Trophoblast cell (in vitro differentiated cells and primary cell): ENCODE measurements around the gene NHS.

ENCODE experiments used
- DNase-seq, 2 donors: peaks; one replicate each; pipeline ENCODE4 v3.0.0-alpha.2; 2016
- H2AFZ ChIP-seq: 2 replicates; pipeline ENCODE4 v1.6.1; 2013; ENCODE audit warnings: low read length, moderate library complexity, mild to moderate bottlenecking; ENCODE audit not compliant: insufficient read depth, poor library complexity
- H2AK5ac ChIP-seq: 2 replicates; pipeline ENCODE4 v1.6.1; 2013; ENCODE audit warnings: mild to moderate bottlenecking, low read length
- H2BK120ac ChIP-seq: 2 replicates; pipeline ENCODE4 v1.6.1; 2013; ENCODE audit warnings: low read length, mild to moderate bottlenecking, moderate library complexity; ENCODE audit not compliant: insufficient read depth, poor library complexity
- H2BK12ac ChIP-seq: 2 replicates; pipeline ENCODE4 v1.6.1; 2013; ENCODE audit warnings: mild to moderate bottlenecking, low read length, moderate library complexity
- H2BK5ac ChIP-seq: 2 replicates; pipeline ENCODE4 v1.6.1; 2013; ENCODE audit warnings: low read length, low read depth, moderate library complexity, mild to moderate bottlenecking; ENCODE audit not compliant: poor library complexity
- H3K14ac ChIP-seq: 2 replicates; pipeline ENCODE4 v1.6.1; 2013; ENCODE audit warnings: mild to moderate bottlenecking, low read length
- H3K18ac ChIP-seq: 2 replicates; pipeline ENCODE4 v1.6.1; 2013; ENCODE audit warnings: mild to moderate bottlenecking, low read length
- H3K23ac ChIP-seq: 2 replicates; pipeline ENCODE4 v1.6.1; 2013; ENCODE audit warnings: low read length
- H3K27ac ChIP-seq: 2 replicates; pipeline ENCODE4 v1.5.1; 2013; ENCODE audit warnings: low read depth, mild to moderate bottlenecking, inconsistent platforms, low read length, moderate library complexity
- H3K27me3 ChIP-seq: 2 replicates; pipeline ENCODE4 v1.6.1; 2013; ENCODE audit warnings: inconsistent platforms, mild to moderate bottlenecking, low read length, moderate library complexity; ENCODE audit not compliant: insufficient read depth
- H3K36me3 ChIP-seq, 2 experiments: 1 replicate in 1 of 2; 2 replicates in 1 of 2; pipeline ENCODE4 v1.6.1; 2013; ENCODE audit warnings: low read length in 2 of 2, mild to moderate bottlenecking in 2 of 2, moderate library complexity in 1 of 2; ENCODE audit not compliant: insufficient read depth in 2 of 2, control insufficient read depth in 1 of 2
- H3K4ac ChIP-seq: 2 replicates; pipeline ENCODE4 v1.6.1; 2013; ENCODE audit warnings: low read depth, mild to moderate bottlenecking, low read length, moderate library complexity
- H3K4me1 ChIP-seq, 2 experiments: 1 replicate in 1 of 2; 2 replicates in 1 of 2; pipeline ENCODE4 v1.6.1; 2013; ENCODE audit warnings: low read length in 2 of 2, mild to moderate bottlenecking in 2 of 2, moderate library complexity in 1 of 2; ENCODE audit not compliant: insufficient read depth in 2 of 2, control insufficient read depth in 1 of 2
- H3K4me2 ChIP-seq: 2 replicates; pipeline ENCODE4 v1.6.1; 2013; ENCODE audit warnings: inconsistent platforms, mild to moderate bottlenecking, low read length, moderate library complexity
- H3K4me3 ChIP-seq: 2 replicates; pipeline ENCODE4 v1.5.1; 2013; ENCODE audit warnings: mild to moderate bottlenecking, low read depth, low read length, inconsistent platforms
- H3K79me1 ChIP-seq: one replicate; pipeline ENCODE4 v1.6.1; 2013; ENCODE audit warnings: low read length
- H3K79me2 ChIP-seq: 2 replicates; pipeline ENCODE4 v1.6.1; 2013; ENCODE audit warnings: low read length, mild to moderate bottlenecking; ENCODE audit not compliant: control insufficient read depth, insufficient read depth, poor library complexity
- H3K9ac ChIP-seq: 2 replicates; pipeline ENCODE4 v1.6.1; 2013; ENCODE audit warnings: mild to moderate bottlenecking, low read length
- H3K9me3 ChIP-seq: 2 replicates; pipeline ENCODE4 v1.6.1; 2013; ENCODE audit warnings: low read depth, mild to moderate bottlenecking, control low read depth, inconsistent platforms, low read length; ENCODE audit not compliant: insufficient read depth
- H4K12ac ChIP-seq: 2 replicates; pipeline ENCODE4 v1.6.1; 2013; ENCODE audit warnings: low read depth, mild to moderate bottlenecking, low read length, moderate library complexity
- H4K8ac ChIP-seq: 2 replicates; pipeline ENCODE4 v1.6.1; 2013; ENCODE audit warnings: low read depth, mild to moderate bottlenecking, low read length, moderate library complexity
- H4K91ac ChIP-seq: one replicate; pipeline ENCODE4 v1.6.1; 2013; ENCODE audit warnings: low read depth, mild to moderate bottlenecking, low read length, moderate library complexity
- WGBS: extraction: QIAGEN DNeasy Blood & Tissue Kit; methylation state at CpG from one replicate; pipeline ENCODE4 v1.1.7; 2013; ENCODE audit warnings: missing lambda C conversion rate; ENCODE audit not compliant: insufficient read length, insufficient coverage; ENCODE audit errors: extremely low coverage; 5-methylcytosine and 5-hydroxymethylcytosine counted together

NHS gene

GRCh38 chrX:17610788-17611187, 235.8 kb downstream of the NHS start:
- no peak overlapping the region for H3K4ac ChIP-seq
- no peak overlapping the region for H2BK12ac ChIP-seq
- no peaks in the 10 kb centered on the region for H3K27me3 ChIP-seq
- H2BK5ac ChIP-seq, result no peak overlapping the region
- no peak overlapping the region for H4K91ac ChIP-seq
- no peak overlapping the region for H2AK5ac ChIP-seq
- H3K23ac ChIP-seq, result no peak overlapping the region
- no peak overlapping the region for H2BK120ac ChIP-seq
- no peak for DNase-seq
- H4K12ac ChIP-seq, result no peak overlapping the region
- H3K14ac ChIP-seq, result no peak overlapping the region
- no peak overlapping the region for H3K4me3 ChIP-seq
- no peak overlapping the region for H3K27ac ChIP-seq
- H3K9me3 ChIP-seq, result no peaks in the 10 kb centered on the region
- H3K36me3 ChIP-seq, result no peaks in the 10 kb centered on the region
- no peak overlapping the region for H3K18ac ChIP-seq
- no peak overlapping the region for H2AFZ ChIP-seq
- no peaks in the 10 kb centered on the region for H3K4me1 ChIP-seq
- H4K8ac ChIP-seq, result no peak overlapping the region
- no peak overlapping the region for H3K4me2 ChIP-seq
- no CpG with 5 or more reads among the region's 5 CpGs for WGBS
- H3K79me2 ChIP-seq, result no peaks in the 10 kb centered on the region
- H3K79me1 ChIP-seq, result no peaks in the 10 kb centered on the region
- H3K9ac ChIP-seq, result no peak overlapping the region

DNA sequence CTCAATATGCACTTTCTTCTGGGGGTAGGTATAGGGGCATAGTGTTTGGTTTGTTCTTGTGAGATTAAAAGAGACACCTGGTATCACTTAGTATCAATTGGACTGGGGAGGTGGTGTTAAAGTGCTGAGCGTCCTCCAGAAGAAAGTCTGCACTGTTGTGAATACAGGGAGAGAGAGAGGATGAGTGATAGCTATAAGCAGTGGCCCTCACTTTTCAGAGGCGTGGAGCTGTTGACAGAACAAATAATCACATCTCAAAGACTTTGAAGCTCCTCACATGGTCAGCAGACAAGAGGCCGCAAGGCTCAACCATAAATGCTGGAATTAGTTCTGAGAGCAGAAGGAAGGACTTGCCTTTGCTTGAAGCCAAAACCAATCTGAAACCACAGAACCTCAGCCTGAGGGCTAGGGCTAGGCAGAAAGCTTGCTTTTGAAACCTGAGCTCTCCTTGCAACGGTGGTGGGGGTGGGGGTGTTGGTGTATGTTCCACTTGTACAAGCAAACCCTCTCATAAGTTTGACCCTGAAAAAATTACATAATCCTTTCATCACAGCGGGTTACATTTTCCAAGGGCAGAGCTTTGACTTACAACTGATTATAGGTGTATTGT, 239.1 kb downstream of the NHS start:
- no peak for DNase-seq
- H3K9me3 ChIP-seq, result no peaks in the 10 kb centered on the region
- no peaks in the 10 kb centered on the region for H3K27me3 ChIP-seq
- no peak overlapping the region for H2AFZ ChIP-seq
- H3K9ac ChIP-seq, result no peak overlapping the region
- WGBS, result no CpG with 5 or more reads among the region's 5 CpGs
- no peak overlapping the region for H2BK120ac ChIP-seq
- no peak overlapping the region for H4K8ac ChIP-seq
- H3K79me2 ChIP-seq, result no peaks in the 10 kb centered on the region
- no peaks in the 10 kb centered on the region for H3K4me1 ChIP-seq
- no peaks in the 10 kb centered on the region for H3K79me1 ChIP-seq
- no peak overlapping the region for H3K23ac ChIP-seq
- H3K14ac ChIP-seq, result no peak overlapping the region
- no peak overlapping the region for H4K91ac ChIP-seq
- no peak overlapping the region for H3K4me3 ChIP-seq
- no peaks in the 10 kb centered on the region for H3K36me3 ChIP-seq
- H2BK5ac ChIP-seq, result no peak overlapping the region
- no peak overlapping the region for H3K27ac ChIP-seq
- no peak overlapping the region for H2BK12ac ChIP-seq
- no peak overlapping the region for H3K4me2 ChIP-seq
- no peak overlapping the region for H3K4ac ChIP-seq
- no peak overlapping the region for H3K18ac ChIP-seq
- no peak overlapping the region for H2AK5ac ChIP-seq
- no peak overlapping the region for H4K12ac ChIP-seq

GRCh38 chrX:17616936-17617335, 241.9 kb downstream of the NHS start:
- H3K9ac ChIP-seq, result no peak overlapping the region
- H3K27ac ChIP-seq, result no peak overlapping the region
- no CpG with 5 or more reads among the region's 9 CpGs for WGBS
- no peaks in the 10 kb centered on the region for H3K79me1 ChIP-seq
- H4K8ac ChIP-seq, result no peak overlapping the region
- no peaks in the 10 kb centered on the region for H3K79me2 ChIP-seq
- H3K18ac ChIP-seq, result no peak overlapping the region
- H3K4me3 ChIP-seq, result no peak overlapping the region
- no peak overlapping the region for H3K4ac ChIP-seq
- no peak overlapping the region for H3K14ac ChIP-seq
- no peak overlapping the region for H4K12ac ChIP-seq
- H3K27me3 ChIP-seq, result no peaks in the 10 kb centered on the region
- no peaks in the 10 kb centered on the region for H3K36me3 ChIP-seq
- H3K4me1 ChIP-seq, result no peaks in the 10 kb centered on the region
- no peak for DNase-seq
- H2AK5ac ChIP-seq, result no peak overlapping the region
- H3K23ac ChIP-seq, result no peak overlapping the region
- no peak overlapping the region for H2BK12ac ChIP-seq
- H2BK5ac ChIP-seq, result no peak overlapping the region
- no peak overlapping the region for H2BK120ac ChIP-seq
- no peak overlapping the region for H3K4me2 ChIP-seq
- no peaks in the 10 kb centered on the region for H3K9me3 ChIP-seq
- H2AFZ ChIP-seq, result no peak overlapping the region
- H4K91ac ChIP-seq, result no peak overlapping the region

GRCh38 chrX:17617806-17618205, 242.8 kb downstream of the NHS start:
- no peak overlapping the region for H2BK12ac ChIP-seq
- H3K4me1 ChIP-seq, result no peaks in the 10 kb centered on the region
- no peak overlapping the region for H2AK5ac ChIP-seq
- no peaks in the 10 kb centered on the region for H3K36me3 ChIP-seq
- no peak overlapping the region for H2AFZ ChIP-seq
- WGBS, result no CpG with 5 or more reads among the region's 3 CpGs
- H3K27ac ChIP-seq, result no peak overlapping the region
- H4K12ac ChIP-seq, result no peak overlapping the region
- H3K14ac ChIP-seq, result no peak overlapping the region
- no peaks in the 10 kb centered on the region for H3K79me1 ChIP-seq
- H4K8ac ChIP-seq, result no peak overlapping the region
- no peak overlapping the region for H2BK5ac ChIP-seq
- no peak overlapping the region for H3K4ac ChIP-seq
- H3K9ac ChIP-seq, result no peak overlapping the region
- DNase-seq, result no peak
- H3K18ac ChIP-seq, result no peak overlapping the region
- no peaks in the 10 kb centered on the region for H3K27me3 ChIP-seq
- no peak overlapping the region for H3K23ac ChIP-seq
- no peak overlapping the region for H3K4me3 ChIP-seq
- H2BK120ac ChIP-seq, result no peak overlapping the region
- H4K91ac ChIP-seq, result no peak overlapping the region
- H3K79me2 ChIP-seq, result no peaks in the 10 kb centered on the region
- H3K9me3 ChIP-seq, result no peaks in the 10 kb centered on the region
- no peak overlapping the region for H3K4me2 ChIP-seq
